ENCODE measurements around the gene SHKBP1. TPM values are rescaled to one million over a fixed set of nuclear protein-coding genes. Genes with fewer than 3 reads are reported as not detected.

The SHKBP1 gene
- total RNA-seq, 1 experiment from 2014 or later = 92.9 TPM

- Histone ChIP-seq H2BK120ac (ENCODE audit: low read depth, low read length, poor library complexity, severe bottlenecking) (no peak overlapping the region), H3K4me1 (ENCODE audit: insufficient read depth, low read length) (peaks cover 6% of the 10 kb centered on the region; the same call in 1 of the 2 replicates), H3K27ac (ENCODE audit: insufficient read length, low read depth, low read length) (no peak overlapping the region), H2BK5ac (ENCODE audit: insufficient read length, low read length) (no peak overlapping the region), H2BK15ac (ENCODE audit: low read depth, low read length) (no peak overlapping the region), H3K79me2 (ENCODE audit: insufficient read depth, low read length) (no peaks in the 10 kb centered on the region), H4K5ac (ENCODE audit: insufficient read length, low read depth, low read length) (no peak overlapping the region), H3K56ac (ENCODE audit: insufficient read length, low read depth, low read length) (no peak overlapping the region), H2AFZ (ENCODE audit: low read length) (no peak overlapping the region), H4K20me1 (ENCODE audit: control insufficient read depth, insufficient read depth, insufficient read length) (no peaks in the 10 kb centered on the region), H3K4me2 (ENCODE audit: insufficient read depth, insufficient read length, low read length) (no peak overlapping the region), H3K27me3 (ENCODE audit: insufficient read depth, low read length) (no peaks in the 10 kb centered on the region; the same call in 1 of the 2 replicates), H4K8ac (replicated peaks; ENCODE audit: insufficient read length, low read depth, low read length) (no peak overlapping the region), H3K9me3 (ENCODE audit: control insufficient read depth, low read depth, low read length) (no peaks in the 10 kb centered on the region), H3T11ph (ENCODE audit: low read length) (no peak overlapping the region), H3K23ac (ENCODE audit: insufficient read length, low read depth, low read length) (no peak overlapping the region), H2BK20ac (ENCODE audit: low read depth, low read length, poor library complexity, severe bottlenecking) (no peak overlapping the region), H3K14ac (ENCODE audit: insufficient read depth, low read length) (no peak overlapping the region), H3K23me2 (ENCODE audit: insufficient read length, low read depth, low read length, poor library complexity, severe bottlenecking) (no peaks in the 10 kb centered on the region), H3K4ac (ENCODE audit: low read depth, low read length) (no peak overlapping the region), H2AK5ac (ENCODE audit: insufficient read length, low read length) (no peak overlapping the region), H3K18ac (ENCODE audit: insufficient read length, low read depth, low read length) (no peak overlapping the region), H4K91ac (ENCODE audit: insufficient read length, low read depth, low read length) (no peak overlapping the region), H3K9ac (ENCODE audit: extremely low read depth, insufficient read length, low read length) (no peak overlapping the region), H3K79me1 (ENCODE audit: insufficient read depth, low read depth, low read length, poor library complexity, severe bottlenecking) (no peaks in the 10 kb centered on the region), H2BK12ac (ENCODE audit: insufficient read length, low read depth, low read length) (no peak overlapping the region)
- Mint-ChIP-seq H3K9me3 (no peaks in the 10 kb centered on the region; a peak in 1 of 5 replicates), H3K4me1 (peaks cover 35 to 37% of the 10 kb centered on the region in 2 experiments), H3K36me3 (ENCODE audit: insufficient read depth in 1 of 3, low read depth in 3 of 3) (peaks cover 13 to 36% (median 31%) of the 10 kb centered on the region in 3 experiments; a peak in 6 of 7 replicates), H3K4me3 (peak overlapping the region in 1 of 2 experiments; percentile 54; a peak in 3 of 5 replicates), H3K27ac (peak overlapping the region in 1 of 3 experiments; percentile 82; a peak in 2 of 7 replicates), H3K27me3 (ENCODE audit: low read depth) (peaks cover 27% of the 10 kb centered on the region)
- WGBS (ENCODE audit: extremely low coverage, insufficient read length, low lambda C conversion rate) = no CpG with 5 or more reads among the region's 16 CpGs
- TF ChIP-seq, protein P1, sequence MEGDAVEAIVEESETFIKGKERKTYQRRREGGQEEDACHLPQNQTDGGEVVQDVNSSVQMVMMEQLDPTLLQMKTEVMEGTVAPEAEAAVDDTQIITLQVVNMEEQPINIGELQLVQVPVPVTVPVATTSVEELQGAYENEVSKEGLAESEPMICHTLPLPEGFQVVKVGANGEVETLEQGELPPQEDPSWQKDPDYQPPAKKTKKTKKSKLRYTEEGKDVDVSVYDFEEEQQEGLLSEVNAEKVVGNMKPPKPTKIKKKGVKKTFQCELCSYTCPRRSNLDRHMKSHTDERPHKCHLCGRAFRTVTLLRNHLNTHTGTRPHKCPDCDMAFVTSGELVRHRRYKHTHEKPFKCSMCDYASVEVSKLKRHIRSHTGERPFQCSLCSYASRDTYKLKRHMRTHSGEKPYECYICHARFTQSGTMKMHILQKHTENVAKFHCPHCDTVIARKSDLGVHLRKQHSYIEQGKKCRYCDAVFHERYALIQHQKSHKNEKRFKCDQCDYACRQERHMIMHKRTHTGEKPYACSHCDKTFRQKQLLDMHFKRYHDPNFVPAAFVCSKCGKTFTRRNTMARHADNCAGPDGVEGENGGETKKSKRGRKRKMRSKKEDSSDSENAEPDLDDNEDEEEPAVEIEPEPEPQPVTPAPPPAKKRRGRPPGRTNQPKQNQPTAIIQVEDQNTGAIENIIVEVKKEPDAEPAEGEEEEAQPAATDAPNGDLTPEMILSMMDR (conservative IDR thresholded peaks at IDR 0.05) = no peak
- DNase-seq = no peak
Measured at GRCh38 chr19:40630571-40631160, 54.0 kb downstream of the SHKBP1 start.
